OCI-LY3 (cell line): ENCODE data around the gene BABAM2.

Source experiments
- H2AFZ ChIP-seq: fragments of 200-600, 300-600 bp; shearing (Covaris generic); 2 replicates; pipeline ENCODE4 v1.6.0; 2014; ENCODE audit warnings: antibody characterized with exemption, low read depth, low read length
- H3K27ac ChIP-seq: fragments of 200-600, 300-600 bp; sonication (generic); 2 replicates; pipeline ENCODE4 v1.5.1; 2014; ENCODE audit warnings: mild to moderate bottlenecking, low read length, moderate library complexity, mixed read lengths
- H3K27me3 ChIP-seq: fragments of 200-600, 300-600 bp; sonication (generic); 2 replicates; pipeline ENCODE4 v1.6.1; 2014; ENCODE audit warnings: low read depth, low read length, mixed read lengths
- H3K36me3 ChIP-seq: fragments of 200-600, 300-600 bp; sonication (generic); replicated peaks from 2 replicates; pipeline ENCODE3; 2014; ENCODE audit warnings: low read depth, low read length, mixed read lengths
- H3K4me1 ChIP-seq: fragments of 300-600, 200-600 bp; sonication (generic); 2 replicates; pipeline ENCODE4 v1.6.1; 2014; ENCODE audit warnings: low read length, mixed read lengths
- H3K4me2 ChIP-seq: fragments of 200-600, 300-600 bp; sonication (generic); 2 replicates; pipeline ENCODE4 v1.6.1; 2014; ENCODE audit warnings: low read length, mixed read lengths
- H3K4me3 ChIP-seq: fragments of 300-600, 200-600 bp; sonication (generic); 2 replicates; pipeline ENCODE4 v1.5.1; 2014; ENCODE audit warnings: antibody characterized with exemption, mild to moderate bottlenecking, low read length, moderate library complexity
- H3K79me2 ChIP-seq: fragments of 300-600, 200-600 bp; shearing (Covaris generic); 2 replicates; pipeline ENCODE4 v1.6.1; 2014; ENCODE audit warnings: mild to moderate bottlenecking, low read length, mixed read lengths
- H3K9ac ChIP-seq: fragments of 300-600, 200-600 bp; shearing (Covaris generic); 2 replicates; pipeline ENCODE4 v1.6.0; 2014; ENCODE audit warnings: mild to moderate bottlenecking, low read length, moderate library complexity
- H3K9me3 ChIP-seq: fragments of 200-600, 300-600 bp; shearing (Covaris generic); 2 replicates; pipeline ENCODE4 v1.6.1; 2014; ENCODE audit warnings: low read length, mixed read lengths; ENCODE audit not compliant: insufficient read depth
- H4K20me1 ChIP-seq: fragments of 200-600, 300-600 bp; sonication (generic); 2 replicates; pipeline ENCODE4 v1.6.1; 2016; ENCODE audit warnings: low read length, mixed read lengths; ENCODE audit not compliant: insufficient read depth
- EZH2phosphoT487 ChIP-seq: fragments of 200-600 bp; shearing (Covaris generic); IDR thresholded peaks from 2 replicates; pipeline ENCODE4 v1.6.1; 2018; ENCODE audit warnings: antibody characterized with exemption, mixed run types, low read depth
- TF ChIP-seq, protein P1 (sequence below): fragments of 200-600, 300-600 bp; sonication (generic); IDR thresholded peaks from 2 replicates; pipeline ENCODE4 v1.5.1; 2014; ENCODE audit warnings: antibody characterized with exemption, low read length, low read depth

Gene BABAM2

DNA sequence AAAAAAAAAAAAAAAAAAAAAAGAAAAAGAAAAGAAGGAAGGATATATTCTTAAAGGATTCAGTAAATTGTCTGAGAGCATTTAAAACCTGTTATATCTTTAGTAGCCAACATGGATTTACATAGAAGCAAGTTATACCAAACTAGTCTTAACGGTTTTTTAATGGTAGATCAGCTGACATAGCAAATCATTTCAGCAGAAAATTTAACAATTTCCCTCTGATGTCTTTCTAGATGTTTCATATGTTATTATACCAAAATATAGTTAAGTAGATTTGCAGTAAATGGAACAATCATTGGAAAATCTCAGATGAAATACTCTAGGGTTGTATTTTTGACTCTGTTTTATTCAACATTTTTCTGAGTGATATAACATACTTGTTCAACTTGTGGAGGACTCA, 72.9 kb downstream of the BABAM2 start:
- Histone ChIP-seq H3K4me1 (no peaks in the 10 kb centered on the region), H3K79me2 (no peaks in the 10 kb centered on the region), H3K27me3 (no peaks in the 10 kb centered on the region), H3K4me3 (no peak overlapping the region), H3K4me2 (no peak overlapping the region), H3K27ac (no peak overlapping the region), H3K9me3 (no peaks in the 10 kb centered on the region), H4K20me1 (no peaks in the 10 kb centered on the region), H3K9ac (no peak overlapping the region), H2AFZ (no peak overlapping the region), H3K36me3 (no peaks in the 10 kb centered on the region)
- TF ChIP-seq, protein P1, sequence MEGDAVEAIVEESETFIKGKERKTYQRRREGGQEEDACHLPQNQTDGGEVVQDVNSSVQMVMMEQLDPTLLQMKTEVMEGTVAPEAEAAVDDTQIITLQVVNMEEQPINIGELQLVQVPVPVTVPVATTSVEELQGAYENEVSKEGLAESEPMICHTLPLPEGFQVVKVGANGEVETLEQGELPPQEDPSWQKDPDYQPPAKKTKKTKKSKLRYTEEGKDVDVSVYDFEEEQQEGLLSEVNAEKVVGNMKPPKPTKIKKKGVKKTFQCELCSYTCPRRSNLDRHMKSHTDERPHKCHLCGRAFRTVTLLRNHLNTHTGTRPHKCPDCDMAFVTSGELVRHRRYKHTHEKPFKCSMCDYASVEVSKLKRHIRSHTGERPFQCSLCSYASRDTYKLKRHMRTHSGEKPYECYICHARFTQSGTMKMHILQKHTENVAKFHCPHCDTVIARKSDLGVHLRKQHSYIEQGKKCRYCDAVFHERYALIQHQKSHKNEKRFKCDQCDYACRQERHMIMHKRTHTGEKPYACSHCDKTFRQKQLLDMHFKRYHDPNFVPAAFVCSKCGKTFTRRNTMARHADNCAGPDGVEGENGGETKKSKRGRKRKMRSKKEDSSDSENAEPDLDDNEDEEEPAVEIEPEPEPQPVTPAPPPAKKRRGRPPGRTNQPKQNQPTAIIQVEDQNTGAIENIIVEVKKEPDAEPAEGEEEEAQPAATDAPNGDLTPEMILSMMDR: no peak
- TF ChIP-seq EZH2phosphoT487: no peak

DNA sequence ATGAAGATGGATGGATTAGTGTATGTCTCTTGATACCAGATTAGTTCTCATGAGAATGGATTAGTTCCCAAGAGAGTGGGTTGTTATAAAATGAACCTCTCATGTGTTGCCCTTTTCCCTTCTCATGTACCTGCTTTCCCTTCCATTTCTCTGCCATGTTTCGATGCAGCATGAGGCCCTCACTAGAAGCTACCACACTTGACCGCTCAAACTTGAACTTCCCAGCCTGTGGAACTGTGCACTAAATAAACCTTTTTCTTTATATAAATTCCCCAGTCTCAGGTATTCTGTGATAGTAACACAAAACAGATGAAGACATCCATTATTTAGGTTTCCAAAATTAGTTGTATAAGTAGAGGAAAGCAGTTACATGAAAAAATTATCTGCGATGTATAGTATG, 73.5 kb downstream of the BABAM2 start:
- no peaks in the 10 kb centered on the region for H3K9me3 ChIP-seq
- no peak overlapping the region for H2AFZ ChIP-seq
- no peak overlapping the region for H3K27ac ChIP-seq
- no peak overlapping the region for H3K9ac ChIP-seq
- H3K4me3 ChIP-seq: no peak overlapping the region
- H3K4me1 ChIP-seq: no peaks in the 10 kb centered on the region
- H3K27me3 ChIP-seq: no peaks in the 10 kb centered on the region
- no peaks in the 10 kb centered on the region for H3K36me3 ChIP-seq
- no peaks in the 10 kb centered on the region for H3K79me2 ChIP-seq
- H4K20me1 ChIP-seq: no peaks in the 10 kb centered on the region
- TF ChIP-seq, protein P1: no peak
- no peak for TF ChIP-seq EZH2phosphoT487
- H3K4me2 ChIP-seq: no peak overlapping the region

GRCh38 chr2:27965841-27966240, 75.3 kb downstream of the BABAM2 start:
- H4K20me1 ChIP-seq: no peaks in the 10 kb centered on the region
- H3K36me3 ChIP-seq: no peaks in the 10 kb centered on the region
- H3K27ac ChIP-seq: no peak overlapping the region
- no peaks in the 10 kb centered on the region for H3K79me2 ChIP-seq
- H3K9me3 ChIP-seq: no peaks in the 10 kb centered on the region
- H3K9ac ChIP-seq: no peak overlapping the region
- TF ChIP-seq, protein P1: no peak
- no peak for TF ChIP-seq EZH2phosphoT487
- no peaks in the 10 kb centered on the region for H3K27me3 ChIP-seq
- H3K4me3 ChIP-seq: no peak overlapping the region
- no peaks in the 10 kb centered on the region for H3K4me1 ChIP-seq
- no peak overlapping the region for H2AFZ ChIP-seq
- no peak overlapping the region for H3K4me2 ChIP-seq

GRCh38 chr2:27966466-27966865, 75.9 kb downstream of the BABAM2 start:
- Histone ChIP-seq H3K9me3 (no peaks in the 10 kb centered on the region), H3K27me3 (no peaks in the 10 kb centered on the region), H3K4me3 (no peak overlapping the region), H3K79me2 (no peaks in the 10 kb centered on the region), H3K9ac (no peak overlapping the region), H2AFZ (no peak overlapping the region), H3K27ac (no peak overlapping the region), H4K20me1 (no peaks in the 10 kb centered on the region), H3K4me1 (no peaks in the 10 kb centered on the region), H3K36me3 (no peaks in the 10 kb centered on the region), H3K4me2 (no peak overlapping the region)
- no peak for TF ChIP-seq EZH2phosphoT487
- TF ChIP-seq, protein P1: no peak
